Upper lobe of left lung (tissue), 6 donors: ENCODE data around the gene BCL2. TPM values are rescaled to one million over a fixed set of nuclear protein-coding genes. Genes with fewer than 3 reads are reported as not detected.

Source experiments
- ATAC-seq, 2 donors: fragments of 200-7000 bp; cut with Tn5 transposase; one replicate each; pipeline ENCODE4 v1.9.1; 2022; ENCODE audit warnings: mild to moderate bottlenecking in 2 of 2, moderate library complexity in 2 of 2; ENCODE audit not compliant: low FRiP score in 2 of 2
- DNase-seq, 2 donors: peaks; one replicate each; pipeline ENCODE4 v3.0.0-alpha.2; 2019 to 2020
- H3K27ac ChIP-seq, 4 donors: fragments of 200-600 bp; sonication (generic); one replicate each; pipeline ENCODE4 v1.5.1; 2016 to 2019
- H3K27me3 ChIP-seq, 4 donors: fragments of 200-600 bp; sonication (generic); one replicate each; pipeline ENCODE4 v1.5.1; 2017 to 2019
- H3K36me3 ChIP-seq, 4 donors: fragments of 200-600 bp; sonication (generic); one replicate each; pipeline ENCODE4 v1.5.1; 2016 to 2019
- H3K4me1 ChIP-seq, 4 donors: fragments of 200-600 bp; sonication (generic); one replicate each; pipeline ENCODE4 v1.5.1; 2018 to 2019
- H3K4me3 ChIP-seq, 4 donors: fragments of 200-600 bp; sonication (generic); one replicate each; pipeline ENCODE4 v1.5.1; 2017 to 2019; ENCODE audit warnings: mild to moderate bottlenecking in 2 of 4, moderate library complexity in 1 of 4
- H3K9me3 ChIP-seq, 4 donors: fragments of 200-600 bp; sonication (generic); one replicate each; pipeline ENCODE4 v1.5.1; 2018 to 2019
- EP300 ChIP-seq, 4 donors: sonication (generic); formaldehyde crosslinking; IDR thresholded peaks; one replicate each; pipeline ENCODE4 v1.5.1; 2017; ENCODE audit warnings: antibody characterized with exemption in 4 of 4, control low read depth in 2 of 4
- POLR2A ChIP-seq, 4 donors: fragments of 450-650 bp; IDR thresholded peaks; one replicate each; pipeline ENCODE4 v1.5.1; 2016 to 2017; ENCODE audit warnings: antibody characterized with exemption in 4 of 4, mild to moderate bottlenecking in 2 of 4
- POLR2AphosphoS5 ChIP-seq, 2 donors: sonication (generic); formaldehyde crosslinking; IDR thresholded peaks; one replicate each; pipeline ENCODE4 v1.5.1; 2017; ENCODE audit warnings: antibody characterized with exemption in 2 of 2
- WGBS, 2 donors: methylation state at CpG; one replicate each; pipeline ENCODE4 v1.1.5; 2017 to 2018; 5-methylcytosine and 5-hydroxymethylcytosine counted together
- total RNA-seq, 6 donors: library from RNA; depleted of rRNA in 4 of 6; stranded (reverse); fragments of >200 nt in 4 of 6; gene quantifications; one replicate each; pipeline versions ENCODE4 v1.1.0 to v1.2.1, GENCODE V29; 2016 to 2021
- TF ChIP-seq, protein P1 (sequence below), 6 experiments: fragments of 450-650 bp in 4 of 6; fragments of 200-600 bp in 2 of 6; sonication (generic) in 2 of 6; IDR thresholded peaks; one replicate each; pipeline ENCODE4 v1.5.1; 2016 to 2019; ENCODE audit warnings: antibody characterized with exemption in 6 of 6
- donor health status: DM: no; HTN: no; CAD: no; lungs with moderate emphysema.
- donor health status: DM: no; HTN: yes; CAD: no; lungs with severe emphysema.

The BCL2 gene
- total RNA-seq, 6 donors from 2014 or later: 5.9 to 19.9 (median 11.4) TPM

DNA sequence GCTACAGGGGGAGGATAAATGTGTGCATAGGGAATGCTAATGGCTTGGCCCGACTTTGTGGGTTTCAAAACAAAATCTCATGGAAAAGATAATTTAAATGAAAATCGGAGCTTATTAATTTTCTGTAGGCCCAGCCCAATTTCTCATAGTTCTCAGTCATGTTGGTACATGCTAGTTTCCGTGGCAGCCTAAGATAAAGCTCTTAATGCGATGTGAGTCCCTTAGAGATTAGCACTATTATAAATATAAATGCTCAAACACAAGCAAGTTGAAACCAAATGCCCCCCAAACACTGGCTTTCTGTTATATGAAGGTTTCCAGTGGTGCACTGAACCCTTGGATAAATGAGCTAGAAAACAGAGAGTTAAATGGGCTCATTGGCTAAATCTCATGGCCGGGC lies 168.0 kb downstream of the BCL2 start:
- peaks cover 6 to 13% (median 9%) of the 10 kb centered on the region in 4 donors for H3K4me1 ChIP-seq
- TF ChIP-seq, protein P1, sequence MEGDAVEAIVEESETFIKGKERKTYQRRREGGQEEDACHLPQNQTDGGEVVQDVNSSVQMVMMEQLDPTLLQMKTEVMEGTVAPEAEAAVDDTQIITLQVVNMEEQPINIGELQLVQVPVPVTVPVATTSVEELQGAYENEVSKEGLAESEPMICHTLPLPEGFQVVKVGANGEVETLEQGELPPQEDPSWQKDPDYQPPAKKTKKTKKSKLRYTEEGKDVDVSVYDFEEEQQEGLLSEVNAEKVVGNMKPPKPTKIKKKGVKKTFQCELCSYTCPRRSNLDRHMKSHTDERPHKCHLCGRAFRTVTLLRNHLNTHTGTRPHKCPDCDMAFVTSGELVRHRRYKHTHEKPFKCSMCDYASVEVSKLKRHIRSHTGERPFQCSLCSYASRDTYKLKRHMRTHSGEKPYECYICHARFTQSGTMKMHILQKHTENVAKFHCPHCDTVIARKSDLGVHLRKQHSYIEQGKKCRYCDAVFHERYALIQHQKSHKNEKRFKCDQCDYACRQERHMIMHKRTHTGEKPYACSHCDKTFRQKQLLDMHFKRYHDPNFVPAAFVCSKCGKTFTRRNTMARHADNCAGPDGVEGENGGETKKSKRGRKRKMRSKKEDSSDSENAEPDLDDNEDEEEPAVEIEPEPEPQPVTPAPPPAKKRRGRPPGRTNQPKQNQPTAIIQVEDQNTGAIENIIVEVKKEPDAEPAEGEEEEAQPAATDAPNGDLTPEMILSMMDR (IDR thresholded peaks at IDR 0.05): no peak
- TF ChIP-seq POLR2AphosphoS5 (IDR thresholded peaks at IDR 0.05) (no peak), POLR2A (IDR thresholded peaks at IDR 0.05) (no peak), EP300 (IDR thresholded peaks at IDR 0.05) (no peak)
- no peak overlapping the region for H3K27ac ChIP-seq
- ATAC-seq (no peak), DNase-seq (no peak)
- H3K4me3 ChIP-seq: no peak overlapping the region
- H3K27me3 ChIP-seq: no peaks in the 10 kb centered on the region
- no peaks in the 10 kb centered on the region for H3K36me3 ChIP-seq
- no peaks in the 10 kb centered on the region for H3K9me3 ChIP-seq
- 88 to 89% methylated on average over 5 of the region's 5 CpGs for WGBS, 2 donors

DNA sequence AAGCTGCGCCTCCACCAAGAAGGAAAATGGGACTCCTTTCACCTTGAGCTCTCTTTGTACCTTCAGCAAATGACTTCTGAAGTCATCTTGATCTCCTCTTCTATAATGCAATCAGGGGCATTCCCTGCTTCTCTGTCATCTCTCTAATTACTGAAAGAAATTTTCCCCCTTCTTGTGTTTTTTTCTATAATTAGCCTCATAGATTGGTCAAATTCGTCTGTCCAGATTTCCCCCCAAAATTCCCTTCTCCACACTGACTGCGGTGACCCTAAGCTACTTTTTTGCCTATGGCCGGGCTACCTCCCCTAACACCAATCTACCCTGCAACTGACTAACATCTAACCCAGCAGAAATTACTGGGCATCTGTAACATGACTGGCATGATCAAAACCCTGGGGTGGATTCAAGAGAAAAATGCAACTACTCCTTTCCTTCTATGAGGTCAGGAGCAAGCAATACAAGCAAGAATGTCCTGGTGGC lies 168.6 kb downstream of the BCL2 start:
- no peak for ATAC-seq
- 84 to 88% methylated on average over 4 of the region's 4 CpGs for WGBS, 2 donors

DNA sequence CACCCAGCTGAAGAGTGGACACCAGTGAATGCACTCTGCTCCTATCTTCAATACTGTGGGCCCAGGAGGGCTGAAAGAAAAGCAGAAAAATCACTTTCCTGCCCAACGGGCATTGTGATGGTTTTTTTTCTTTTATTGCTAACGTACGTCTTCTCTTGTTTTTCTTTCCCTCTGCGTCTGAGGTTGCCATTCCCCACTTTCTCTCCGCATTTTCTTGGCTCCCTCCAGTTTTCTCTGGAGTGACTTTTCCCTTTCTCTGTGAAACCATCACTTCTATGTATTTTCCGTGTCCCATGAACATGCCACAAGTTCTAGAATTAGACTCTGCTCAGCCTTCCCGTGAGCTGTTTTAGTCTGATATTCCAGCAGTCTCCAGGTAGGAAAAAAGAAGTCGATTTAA lies 169.2 kb downstream of the BCL2 start:
- Histone ChIP-seq H3K4me1 (peaks cover 2 to 6% (median 4%) of the 10 kb centered on the region in 4 donors), H3K36me3 (no peaks in the 10 kb centered on the region), H3K27ac (no peak overlapping the region), H3K27me3 (no peaks in the 10 kb centered on the region), H3K9me3 (no peaks in the 10 kb centered on the region), H3K4me3 (no peak overlapping the region)
- TF ChIP-seq EP300 (IDR thresholded peaks at IDR 0.05) (no peak), POLR2AphosphoS5 (IDR thresholded peaks at IDR 0.05) (no peak), POLR2A (IDR thresholded peaks at IDR 0.05) (no peak)
- TF ChIP-seq, protein P1 (IDR thresholded peaks at IDR 0.05): no peak
- DNase-seq (no peak), ATAC-seq (no peak)
- WGBS, 2 donors: 81 to 82% methylated on average over 8 of the region's 8 CpGs

More for the DNA sequence above, 168.6 kb downstream of the BCL2 start:
- DNase-seq: no peak
- H3K27ac ChIP-seq: no peak overlapping the region
- no peak overlapping the region for H3K4me3 ChIP-seq
- H3K9me3 ChIP-seq: no peaks in the 10 kb centered on the region
- no peaks in the 10 kb centered on the region for H3K27me3 ChIP-seq
- H3K36me3 ChIP-seq: no peaks in the 10 kb centered on the region
- no peak for TF ChIP-seq POLR2AphosphoS5 (IDR thresholded peaks at IDR 0.05)
- no peak for TF ChIP-seq POLR2A (IDR thresholded peaks at IDR 0.05)
- no peak for TF ChIP-seq EP300 (IDR thresholded peaks at IDR 0.05)
- H3K4me1 ChIP-seq: peaks cover 6 to 12% (median 9%) of the 10 kb centered on the region in 4 donors

DNA sequence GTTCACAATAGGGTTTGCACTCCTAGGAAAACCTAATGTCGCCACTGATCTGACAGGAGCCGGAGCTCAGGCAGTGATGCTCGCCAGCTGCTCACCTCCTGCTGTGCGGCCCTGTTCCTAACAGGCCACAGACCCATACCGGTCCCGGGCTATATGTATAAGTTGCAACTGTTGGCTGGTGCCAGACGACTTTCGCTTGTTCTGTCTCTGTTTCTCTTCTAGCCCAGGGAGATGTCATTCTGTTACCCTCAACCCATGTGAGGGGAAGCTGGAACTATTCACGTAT lies 170.3 kb downstream of the BCL2 start:
- WGBS, 2 donors: 84 to 97% methylated on average over 3 to 9 of the region's 9 CpGs

DNA sequence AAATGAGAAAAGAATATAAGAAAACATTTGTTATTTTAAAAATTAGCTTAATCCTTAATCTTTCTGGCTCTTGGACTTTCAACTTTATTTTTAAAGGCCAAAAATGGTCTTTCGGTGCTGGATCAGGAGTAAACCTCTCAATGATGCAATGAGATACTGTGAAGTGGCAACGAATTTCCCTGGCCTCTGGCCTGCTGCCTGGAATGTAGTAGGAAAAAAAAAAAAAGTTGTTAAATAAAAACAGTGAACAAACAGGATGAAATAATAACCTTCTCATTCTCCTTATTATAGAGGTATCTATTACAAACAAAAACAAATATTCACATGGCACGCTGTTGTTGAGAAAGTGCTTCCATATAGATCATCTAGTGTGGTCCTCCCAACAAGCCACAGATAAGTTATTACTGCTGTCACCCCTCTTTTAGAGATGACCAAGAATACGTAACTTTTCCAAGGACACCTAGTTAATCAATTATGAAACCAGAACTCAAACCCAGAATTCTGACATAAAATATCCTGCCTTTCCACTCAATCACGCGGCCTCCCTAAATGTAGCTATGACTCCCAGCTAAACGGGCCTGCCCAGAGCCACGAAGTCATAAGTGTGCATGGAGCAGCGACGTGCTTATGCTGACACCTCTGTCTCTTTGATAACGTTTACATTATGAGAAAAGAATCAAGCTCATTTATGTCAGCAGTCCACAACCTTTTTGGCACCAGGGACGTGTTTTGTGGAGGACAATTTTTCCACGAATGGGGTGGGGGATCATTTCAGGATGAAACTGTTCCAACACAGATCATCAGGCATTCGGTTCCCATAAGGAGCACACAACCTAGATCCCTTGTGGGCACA lies 170.9 kb downstream of the BCL2 start:
- no peak overlapping the region for H3K27ac ChIP-seq
- TF ChIP-seq POLR2AphosphoS5 (IDR thresholded peaks at IDR 0.05): no peak
- TF ChIP-seq, protein P1 (IDR thresholded peaks at IDR 0.05): no peak
- TF ChIP-seq EP300 (IDR thresholded peaks at IDR 0.05): no peak
- TF ChIP-seq POLR2A (IDR thresholded peaks at IDR 0.05): no peak
- DNase-seq: no peak
- H3K4me1 ChIP-seq: peaks cover 0 to 3% (median 0%) of the 10 kb centered on the region in 4 donors
- 61 to 64% methylated on average over 14 of the region's 14 CpGs for WGBS, 2 donors
- H3K4me3 ChIP-seq: no peak overlapping the region
- ATAC-seq: peak in 1 of 2 donors; percentile 70
- no peaks in the 10 kb centered on the region for H3K36me3 ChIP-seq
- H3K27me3 ChIP-seq: no peaks in the 10 kb centered on the region
- H3K9me3 ChIP-seq: no peaks in the 10 kb centered on the region

More for the DNA sequence above, 170.3 kb downstream of the BCL2 start:
- no peak overlapping the region for H3K4me3 ChIP-seq
- H3K36me3 ChIP-seq: no peaks in the 10 kb centered on the region
- no peak overlapping the region for H3K27ac ChIP-seq
- no peaks in the 10 kb centered on the region for H3K27me3 ChIP-seq
- ATAC-seq (peak in 1 of 2 donors; percentile 15), DNase-seq (peak in 1 of 2 donors; percentile 30)
- TF ChIP-seq POLR2AphosphoS5 (IDR thresholded peaks at IDR 0.05) (no peak), EP300 (IDR thresholded peaks at IDR 0.05) (no peak), POLR2A (IDR thresholded peaks at IDR 0.05) (no peak)
- TF ChIP-seq, protein P1 (IDR thresholded peaks at IDR 0.05): no peak
- peaks cover 0 to 3% (median 0%) of the 10 kb centered on the region in 4 donors for H3K4me1 ChIP-seq
- no peaks in the 10 kb centered on the region for H3K9me3 ChIP-seq
